Measurements from ENCODE around the gene EFHC1.

Gene EFHC1

DNA sequence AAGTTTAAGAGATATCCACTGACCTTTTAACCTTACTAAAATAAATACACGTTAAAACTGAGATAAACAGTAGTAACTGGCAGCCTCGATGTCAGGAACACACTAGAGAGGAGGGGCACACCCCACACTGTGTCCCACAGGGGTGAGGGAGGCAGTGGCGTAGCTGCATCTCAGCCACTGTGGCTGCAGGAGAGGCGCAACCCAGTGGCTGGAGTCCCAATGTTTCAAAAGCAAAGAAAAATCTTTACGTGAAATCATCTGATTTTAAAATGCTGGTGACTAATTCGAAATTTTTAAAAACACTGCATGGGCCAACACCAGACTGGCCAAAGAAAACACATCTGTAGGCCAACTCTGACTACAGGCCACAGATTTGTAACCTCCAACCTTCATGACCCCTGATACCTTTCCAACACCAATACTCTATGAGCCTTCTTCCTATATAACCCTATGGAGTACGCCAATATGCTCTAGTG is 102.0 kb downstream of the EFHC1 start:
- no peak for DNase-seq

DNA sequence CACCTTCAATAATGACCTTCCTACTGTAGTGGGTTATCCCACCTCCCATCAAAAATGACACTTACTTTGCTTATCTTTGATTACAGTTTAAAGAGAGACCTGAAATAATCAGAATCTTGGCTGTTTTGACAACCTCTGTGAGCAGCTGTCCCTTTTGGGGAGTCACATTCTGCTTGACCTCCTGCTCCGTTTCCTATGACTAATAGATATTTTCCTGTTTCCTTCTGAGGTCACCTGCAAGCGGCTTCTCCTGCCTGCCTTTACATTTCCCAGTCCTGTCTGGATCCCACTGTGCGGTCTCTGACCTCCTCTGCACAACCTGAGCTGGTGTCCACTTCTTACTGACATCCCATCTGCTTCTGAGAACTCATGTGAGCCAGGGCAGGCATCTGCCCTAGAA is 102.5 kb downstream of the EFHC1 start:
- no peak for DNase-seq

DNA sequence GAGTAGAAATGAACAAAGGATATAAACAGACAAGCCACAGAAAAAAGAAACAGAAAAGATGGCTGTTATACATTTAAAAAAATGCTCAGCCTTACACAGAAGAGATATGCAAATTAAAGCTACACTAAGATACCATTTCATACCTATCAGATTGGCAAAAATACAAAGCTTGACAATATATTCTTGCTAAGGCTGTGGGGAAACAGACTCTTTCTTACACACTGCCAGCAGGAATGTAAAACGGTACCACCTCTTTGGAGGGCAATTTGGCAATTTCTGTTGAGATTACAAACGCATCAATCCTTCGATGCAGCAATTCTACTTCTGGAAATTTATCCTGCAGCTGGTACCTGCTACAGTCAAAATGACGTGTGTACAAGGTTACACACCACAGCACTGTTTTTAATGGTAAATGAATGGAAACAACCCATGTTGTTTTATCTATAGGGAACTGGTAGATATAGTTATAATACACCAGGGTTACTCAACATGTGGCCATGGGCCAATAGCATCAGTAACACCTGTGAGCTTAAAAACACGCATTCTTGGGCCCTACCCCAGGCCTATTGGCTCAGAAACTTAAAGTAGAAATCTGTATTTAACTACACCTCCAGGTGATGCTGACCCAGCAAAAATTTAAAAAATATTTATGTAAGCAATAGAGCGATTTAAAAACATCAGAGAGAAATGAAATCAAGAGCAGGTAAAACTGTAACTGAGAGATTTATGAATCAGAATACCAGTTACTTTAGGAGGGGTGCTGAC is 103.4 kb downstream of the EFHC1 start:
- no peak for DNase-seq

DNA sequence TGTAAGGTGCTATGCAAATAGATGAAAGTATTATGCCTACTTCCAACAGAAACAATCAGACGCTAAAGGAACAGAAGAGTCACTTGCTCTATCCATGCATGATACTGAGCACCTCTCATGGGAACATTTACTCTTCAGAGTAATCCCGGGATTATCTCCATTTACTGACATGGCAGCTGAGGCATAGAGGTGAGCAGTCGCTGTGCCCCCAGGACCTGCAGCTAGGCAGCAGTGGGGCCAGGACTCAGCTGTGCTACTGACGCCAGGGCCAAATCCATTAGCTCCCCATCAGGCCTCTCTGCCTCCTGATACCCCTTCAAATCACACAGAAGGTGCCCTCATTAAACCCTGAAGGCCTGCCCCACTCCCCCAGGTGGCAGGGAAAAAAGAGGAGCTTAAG is 104.8 kb downstream of the EFHC1 start:
- DNase-seq, result no peak

DNA sequence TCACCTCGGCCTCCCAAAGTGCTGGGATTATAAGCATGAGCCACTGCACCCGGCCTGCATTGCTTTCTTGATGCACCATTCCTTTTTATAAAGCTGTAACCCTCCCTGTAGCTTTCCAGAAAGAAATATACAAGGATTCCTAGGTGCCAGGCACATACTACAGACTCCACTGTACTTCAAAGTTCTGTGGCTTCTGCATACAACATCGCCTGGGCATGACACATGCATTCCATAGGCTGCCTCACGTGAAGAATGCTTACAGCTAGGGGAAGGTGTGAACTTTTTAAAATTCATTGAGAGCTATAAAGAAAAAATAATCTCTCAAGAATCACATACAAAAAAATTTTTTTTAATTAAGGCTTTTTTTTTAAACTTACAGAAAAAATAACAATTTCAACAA is 106.5 kb downstream of the EFHC1 start:
- no peak for DNase-seq

DNA sequence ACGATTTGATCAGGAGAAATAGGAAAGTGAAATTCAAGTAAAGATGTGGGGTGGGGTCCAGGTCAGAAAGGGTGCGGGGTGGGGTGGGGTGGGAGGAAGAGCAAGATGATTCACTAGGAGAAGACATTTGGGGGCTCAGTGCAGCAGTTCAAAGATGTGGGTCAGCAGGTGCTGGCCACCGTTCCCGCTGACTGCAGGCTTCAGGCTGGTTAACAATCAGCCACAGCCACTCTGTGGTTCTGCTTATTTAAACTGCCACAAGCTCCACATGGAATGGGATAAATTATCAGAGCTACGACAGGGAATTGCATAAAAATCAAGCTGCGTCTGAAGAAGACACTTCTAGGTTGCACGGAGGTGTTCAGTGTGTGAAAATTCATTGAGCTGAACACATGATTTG is 107.3 kb downstream of the EFHC1 start:
- no peak for DNase-seq

DNA sequence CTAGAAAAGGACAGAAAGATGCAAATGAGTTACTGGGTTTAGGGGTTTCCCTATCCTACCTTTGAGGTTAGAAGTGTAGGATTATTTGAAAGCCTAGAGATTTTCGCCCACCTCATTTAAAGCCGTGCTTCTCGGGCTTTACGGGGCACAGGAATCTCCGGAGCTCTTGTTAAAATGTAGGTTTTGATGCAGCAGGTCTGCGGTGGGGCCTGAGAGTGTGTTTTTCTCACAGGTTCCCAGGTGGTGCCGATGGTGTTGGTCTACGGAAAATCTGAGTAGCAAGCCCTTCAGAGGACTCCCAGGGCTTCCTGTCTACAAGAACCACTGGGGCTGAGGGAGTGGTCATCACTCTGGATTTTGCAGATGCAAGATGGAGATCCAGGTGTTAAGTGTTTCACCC is 109.2 kb downstream of the EFHC1 start:
- DNase-seq, result no peak

DNA sequence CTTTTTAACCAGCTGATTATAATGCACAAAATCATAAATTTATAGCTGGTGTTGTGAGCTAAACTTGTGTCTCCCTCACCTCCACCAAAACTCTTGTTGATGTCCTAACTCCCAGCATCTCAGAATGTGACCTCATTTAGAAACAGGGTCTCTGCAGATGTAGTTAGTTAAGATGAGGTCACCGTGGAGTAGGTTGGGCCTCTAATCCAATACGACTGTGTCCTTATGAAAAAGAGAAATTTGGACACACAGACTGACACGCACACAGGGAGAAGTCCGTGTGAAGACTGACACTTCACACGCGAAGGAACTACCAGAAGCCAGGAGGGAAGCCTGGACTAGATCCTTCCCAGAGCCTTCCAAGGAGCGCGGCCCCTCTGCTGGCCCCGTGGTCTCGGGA is 110.2 kb downstream of the EFHC1 start:
- DNase-seq, result no peak

DNA sequence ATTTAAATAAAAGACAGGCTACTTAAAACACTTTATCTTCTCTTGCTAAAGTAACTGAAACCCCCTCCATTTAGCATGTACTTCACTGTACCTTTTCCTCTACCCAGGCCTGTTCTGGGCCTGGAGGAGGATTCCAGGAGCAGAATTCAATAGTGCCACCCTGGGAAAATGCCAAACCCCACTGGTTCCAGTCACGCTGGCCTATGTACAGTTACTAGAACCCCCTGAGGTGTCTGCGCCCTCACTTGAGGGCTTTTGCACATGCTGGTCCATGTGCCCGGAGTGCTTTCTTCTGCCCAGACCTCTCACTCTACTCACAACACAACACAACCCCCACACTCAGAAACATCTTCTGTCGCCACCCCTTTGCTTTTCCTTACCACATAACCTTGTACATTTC is 111.3 kb downstream of the EFHC1 start:
- DNase-seq, result no peak

DNA sequence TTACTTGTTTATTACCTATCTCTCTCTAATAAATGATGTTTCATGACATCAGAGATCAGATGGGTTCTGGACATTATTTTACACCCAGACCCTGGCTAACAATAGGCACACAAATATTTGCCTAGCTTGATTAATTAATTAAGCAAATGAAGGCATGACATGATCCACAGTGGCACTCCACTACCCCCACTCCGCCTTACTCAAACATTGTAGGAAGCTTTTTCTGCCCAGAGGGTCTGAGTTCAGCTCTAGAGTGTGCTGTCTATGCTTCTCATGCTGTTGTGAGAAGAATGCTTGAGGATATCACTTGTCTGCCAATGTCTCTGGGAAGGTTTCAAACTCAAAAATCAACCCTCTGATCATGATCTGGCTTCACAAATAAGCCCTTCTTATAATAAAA is 111.7 kb downstream of the EFHC1 start:
- no peak for DNase-seq

DNA sequence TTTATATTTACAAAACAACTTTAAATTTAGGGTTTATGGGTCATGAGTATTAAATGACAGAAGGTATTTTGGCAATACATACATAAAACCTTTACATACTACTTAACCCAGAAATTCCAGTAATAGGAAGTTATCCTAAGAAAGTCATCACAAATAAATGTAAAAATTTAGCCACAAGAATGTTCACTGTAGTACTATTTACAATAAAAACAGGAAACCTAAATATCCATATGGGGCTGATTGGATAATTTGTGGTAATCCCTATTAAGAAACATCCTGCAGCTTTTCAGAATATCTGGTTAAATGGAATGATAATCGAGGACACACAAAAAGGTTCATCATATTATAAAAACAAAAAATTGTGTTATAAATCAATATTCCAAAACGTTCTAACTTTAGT is 112.3 kb downstream of the EFHC1 start:
- DNase-seq, result no peak

DNA sequence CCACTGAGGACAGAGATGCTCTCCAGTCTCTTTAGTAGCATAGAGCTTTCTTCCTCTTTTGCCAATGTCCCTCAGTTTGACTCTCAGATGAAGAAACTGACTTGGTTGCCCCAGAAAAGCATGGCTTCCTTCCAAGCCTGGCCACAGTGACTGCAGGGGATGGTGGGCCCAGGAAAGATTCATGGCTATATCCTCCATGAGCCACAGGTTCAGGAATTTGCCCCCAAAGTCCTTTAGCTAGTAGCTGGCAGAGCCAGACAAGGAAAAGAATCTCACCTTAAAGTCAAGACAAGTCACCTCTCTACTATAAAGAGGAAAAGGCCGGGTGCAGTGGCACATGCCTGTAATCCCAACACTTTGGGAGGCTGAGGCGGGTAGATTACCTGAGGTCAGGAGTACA is 113.3 kb downstream of the EFHC1 start:
- DNase-seq, result no peak

DNA sequence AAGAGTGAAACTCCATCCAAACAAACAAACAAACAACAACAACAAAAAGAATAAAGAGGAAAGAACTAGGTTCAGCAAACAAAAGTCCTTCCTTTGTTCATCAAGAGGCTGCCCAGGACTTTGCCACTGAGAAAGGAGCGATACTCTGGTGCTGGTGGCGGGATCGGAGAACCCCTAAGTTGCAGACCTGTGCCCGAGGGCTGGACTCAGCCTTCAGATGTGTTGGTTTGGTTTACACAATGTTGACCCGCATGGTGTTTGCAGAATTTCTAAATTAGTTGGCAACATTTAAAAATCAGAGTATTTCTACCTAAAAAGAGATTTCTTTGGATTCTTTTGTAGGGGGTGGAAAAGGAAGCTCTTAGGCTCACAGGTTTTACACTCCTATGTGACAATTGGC is 114.2 kb downstream of the EFHC1 start:
- no peak for DNase-seq

DNA sequence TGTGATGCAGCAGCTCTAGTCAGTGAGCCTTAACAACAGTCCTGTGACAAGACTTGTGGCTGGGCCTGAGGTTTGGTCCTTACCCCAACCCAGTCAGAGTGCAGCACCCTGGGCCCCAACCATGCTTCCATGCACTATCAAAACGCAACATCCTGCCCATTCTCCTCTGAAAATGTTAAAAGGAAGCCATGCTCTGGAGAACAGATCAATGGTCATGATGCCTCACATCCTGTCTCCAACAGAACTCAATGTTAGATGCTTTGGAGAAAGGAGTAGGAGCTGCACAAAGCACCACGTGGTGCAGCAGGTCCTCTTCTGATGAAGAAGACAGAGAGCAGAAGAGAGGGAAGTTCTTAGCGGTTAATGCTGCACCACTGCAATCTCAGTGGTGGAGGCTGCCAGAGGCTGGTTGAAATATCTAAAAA is 114.8 kb downstream of the EFHC1 start:
- DNase-seq, result no peak

DNA sequence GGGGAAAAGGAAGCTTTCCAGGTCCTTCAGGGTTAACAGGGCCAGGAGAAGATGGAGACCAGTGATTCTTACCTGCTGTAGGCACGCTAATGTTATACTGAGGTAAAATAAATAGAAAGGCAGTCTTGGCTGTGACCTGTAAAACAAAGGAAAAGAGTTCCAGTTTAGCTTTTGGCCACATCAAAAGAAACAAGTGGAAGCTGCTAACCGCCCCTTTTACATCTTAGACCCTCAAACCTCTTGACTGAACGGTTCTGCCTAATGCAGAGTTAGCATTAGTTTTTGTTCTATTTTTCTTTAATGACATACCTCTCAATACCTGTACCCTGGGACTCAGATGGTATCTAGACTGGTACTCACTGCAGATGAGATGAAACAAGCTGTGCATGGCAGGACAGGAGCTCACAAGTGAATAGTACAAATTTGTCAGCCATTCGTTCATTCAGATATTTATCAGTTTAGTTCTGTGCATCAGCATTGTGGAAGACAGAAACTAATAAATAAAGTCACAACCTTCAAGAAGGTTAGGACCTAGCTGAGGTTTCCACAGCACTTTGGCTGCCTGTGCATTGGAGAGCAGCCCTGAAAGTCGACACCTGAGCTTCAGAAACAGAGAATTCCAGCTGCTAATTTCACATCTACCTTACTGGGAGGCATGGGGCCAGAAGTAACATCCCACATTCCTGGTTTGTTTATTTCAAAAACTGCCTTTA is 115.7 kb downstream of the EFHC1 start:
- no peak for DNase-seq

DNA sequence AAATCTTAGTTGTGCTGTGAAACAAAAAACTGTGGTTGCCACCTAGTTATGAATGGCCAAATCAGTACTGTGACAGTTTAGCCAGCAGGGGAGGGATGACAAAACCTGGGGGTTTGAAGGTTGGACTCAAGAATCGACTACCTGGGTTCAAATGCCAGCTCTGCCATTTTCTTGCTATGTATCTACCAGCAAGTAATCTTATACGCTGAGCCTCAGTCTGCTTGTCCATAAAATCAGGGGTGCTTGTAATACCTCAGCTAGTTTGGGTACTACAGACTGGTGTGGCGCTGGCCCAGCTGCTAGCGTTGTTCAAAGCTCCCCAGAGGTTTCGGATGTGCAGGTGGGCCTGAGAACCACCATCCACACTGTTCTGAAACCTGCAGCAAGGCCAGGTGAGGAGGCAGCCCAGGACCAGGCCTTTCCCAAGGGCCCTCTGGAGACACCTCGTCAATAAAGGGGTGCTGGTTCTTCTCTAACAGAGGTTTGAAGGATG is 116.3 kb downstream of the EFHC1 start:
- DNase-seq, result no peak

DNA sequence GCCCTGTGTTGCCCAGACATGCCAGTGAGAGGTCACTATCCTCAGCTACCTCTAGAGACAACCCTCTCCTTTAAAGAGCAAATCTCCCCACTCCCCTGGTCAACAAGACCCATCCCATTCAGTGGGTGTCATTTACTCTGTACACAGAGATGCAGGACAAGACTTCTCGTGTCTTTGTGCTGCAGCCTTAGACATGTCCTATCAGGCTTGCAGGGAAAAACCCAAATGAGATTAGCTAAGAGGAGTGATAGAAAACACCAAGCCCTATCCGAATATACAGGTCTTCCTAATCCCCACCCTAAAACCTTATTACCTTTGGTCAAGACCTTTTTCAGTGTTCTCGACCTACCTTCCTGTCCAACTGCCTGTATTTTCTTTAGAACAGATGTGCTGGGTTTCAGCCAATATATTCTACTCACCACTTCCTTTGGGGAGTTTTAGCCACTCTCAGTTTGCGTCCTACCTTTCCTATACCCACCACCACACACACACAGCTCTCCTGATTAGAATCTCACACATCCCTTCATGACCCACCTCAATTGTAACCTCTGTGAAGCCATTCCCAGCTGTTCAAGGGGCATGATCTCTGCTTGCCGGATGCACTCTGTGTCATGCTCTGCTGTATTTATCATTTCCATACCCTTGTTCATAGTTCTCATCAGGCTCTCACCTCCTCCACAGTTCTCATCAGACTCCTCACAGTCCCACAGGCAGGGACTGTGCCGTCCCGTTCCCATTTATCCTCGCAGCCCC is 117.0 kb downstream of the EFHC1 start:
- no peak for DNase-seq

DNA sequence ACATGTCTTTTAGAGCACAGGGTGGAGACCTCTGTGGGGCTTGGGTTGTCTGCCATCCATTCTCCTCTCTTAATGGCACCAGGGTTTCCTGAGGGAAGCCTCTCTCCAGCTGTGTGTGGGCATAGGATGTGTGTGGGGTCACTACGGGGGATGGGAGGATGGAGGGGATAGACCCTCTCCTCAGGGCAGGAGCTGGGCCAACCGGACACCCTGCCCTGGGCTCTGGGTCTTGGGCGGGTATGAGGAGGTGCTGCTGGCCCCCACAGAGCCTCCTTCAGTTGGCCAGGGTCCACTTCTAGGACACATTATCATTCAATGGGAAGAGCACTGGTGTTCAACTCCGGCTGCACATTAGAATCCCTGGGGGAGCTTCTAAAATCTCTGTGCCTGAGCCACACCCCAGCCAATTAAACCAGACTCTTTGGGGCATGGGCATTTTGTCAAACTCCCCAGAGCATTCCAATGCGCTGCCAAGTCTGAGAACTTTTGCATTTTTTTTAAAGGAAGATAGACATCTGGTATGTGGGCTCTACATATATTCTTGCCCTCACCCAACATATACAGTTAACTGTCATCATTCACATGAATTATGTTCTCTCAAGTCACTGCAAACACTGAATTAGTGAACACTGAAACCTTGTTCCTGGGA is 118.2 kb downstream of the EFHC1 start:
- DNase-seq, result no peak

DNA sequence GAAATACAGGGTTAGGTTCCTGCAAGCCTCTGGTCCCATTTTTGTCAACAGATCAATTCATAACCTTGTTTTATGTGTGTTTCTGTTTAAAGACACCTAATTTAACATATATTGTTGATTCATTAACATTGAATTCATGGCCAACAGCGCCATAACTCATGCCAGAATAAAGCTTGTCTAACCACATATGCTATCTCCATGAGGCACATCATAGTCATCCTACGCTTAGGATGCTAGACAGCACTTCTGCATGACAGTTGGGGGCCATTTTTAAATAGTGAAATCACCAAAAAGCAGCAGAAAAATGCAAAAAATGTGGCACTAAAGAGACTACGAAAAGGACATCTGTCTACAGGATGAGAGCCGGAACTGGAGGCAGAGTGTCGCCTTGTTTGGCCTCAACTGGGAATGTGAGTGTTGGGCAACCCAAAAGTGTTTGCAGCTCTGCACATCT is 118.8 kb downstream of the EFHC1 start:
- DNase-seq, result no peak

DNA sequence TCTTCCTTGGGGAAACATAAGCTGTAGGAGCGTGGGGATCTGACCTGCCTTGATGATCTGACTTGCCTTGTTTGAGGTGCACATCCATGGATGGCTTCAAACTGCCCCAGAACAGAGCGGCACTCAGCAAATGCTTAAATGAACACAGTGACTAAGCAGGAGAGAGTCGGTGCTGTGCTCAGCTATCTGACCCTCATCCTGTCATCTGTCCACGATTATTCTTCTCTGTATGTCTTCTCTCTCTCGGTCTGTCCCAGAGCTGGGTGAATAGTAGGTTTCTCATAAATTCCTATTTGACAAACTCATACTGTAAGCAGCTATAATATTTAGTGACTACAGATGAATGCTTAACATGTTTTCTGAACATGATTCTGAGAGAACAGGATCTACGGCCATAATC is 119.5 kb downstream of the EFHC1 start:
- no peak for DNase-seq

DNA sequence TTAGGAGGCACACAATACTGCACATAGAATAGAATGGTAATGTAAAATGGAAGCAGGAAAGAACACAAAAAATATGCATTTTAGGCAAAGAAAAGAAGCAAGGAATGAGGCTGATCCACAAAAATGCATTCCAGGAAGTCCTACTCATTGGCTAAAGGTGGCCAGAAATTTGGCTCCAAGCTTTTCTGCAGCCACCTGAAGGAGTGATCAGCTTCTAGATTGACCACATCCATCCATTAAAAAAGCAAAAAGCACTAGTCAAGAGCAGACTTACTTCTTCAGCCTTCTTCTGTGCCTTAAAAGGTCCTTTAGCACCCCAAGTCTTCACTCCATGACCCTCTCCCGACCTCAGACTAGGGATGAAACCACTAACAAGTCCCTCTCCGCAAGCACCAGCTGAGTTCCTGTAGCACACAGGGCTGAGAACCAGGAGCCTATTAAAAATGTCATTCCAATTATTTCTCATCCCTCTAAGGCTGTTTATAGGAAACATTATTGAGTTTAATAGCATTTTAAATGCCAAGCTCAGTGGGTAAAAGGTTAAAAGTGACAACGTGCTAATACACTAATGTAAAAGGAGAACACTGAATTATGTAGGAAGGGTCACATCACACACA is 120.3 kb downstream of the EFHC1 start:
- no peak for DNase-seq

DNA sequence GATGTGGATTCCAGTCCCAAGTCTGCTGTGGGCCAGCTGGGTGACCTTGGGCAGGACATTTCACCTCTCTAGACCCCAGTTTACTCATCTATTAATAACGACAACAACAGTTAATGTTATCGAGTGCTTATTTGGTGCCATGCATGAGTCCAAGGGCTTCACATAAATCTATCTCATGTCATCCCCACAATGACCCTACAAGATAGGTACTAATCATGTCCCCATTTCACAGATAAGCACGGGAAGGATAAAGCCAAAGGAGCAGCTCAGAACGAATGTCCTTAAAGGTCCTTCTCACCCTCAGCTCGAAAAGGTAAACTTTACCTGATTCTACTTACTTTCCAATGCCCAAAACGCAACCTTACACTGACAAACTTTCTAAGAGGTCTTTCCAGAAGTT is 121.0 kb downstream of the EFHC1 start:
- no peak for DNase-seq

DNA sequence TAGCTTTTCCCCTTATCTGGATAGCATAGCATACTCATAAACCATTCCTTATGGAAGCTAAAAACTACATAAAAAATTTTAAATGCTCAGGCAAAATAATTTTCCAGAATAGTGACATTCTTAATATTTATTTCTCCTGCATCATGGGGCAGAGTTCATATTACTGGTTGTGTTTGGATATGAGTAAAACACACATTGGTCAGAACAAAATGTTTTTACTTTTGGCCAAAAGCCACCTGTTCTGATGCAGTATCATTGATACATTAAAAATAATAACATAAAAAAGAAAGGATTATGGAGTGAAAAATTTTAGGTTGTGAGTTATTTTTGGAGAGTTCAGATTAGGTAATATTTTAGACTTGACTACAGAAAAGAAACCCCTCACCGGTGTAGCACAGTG is 123.1 kb downstream of the EFHC1 start:
- DNase-seq, result no peak

All from NCI-H1436 (cell line).